IMR-90 (cell line): ENCODE results near the gene ATP5F1B. TPM values are rescaled to one million over a fixed set of nuclear protein-coding genes. Genes with fewer than 3 reads are reported as not detected.

Experiments
- ATAC-seq: fragments of 200-7000 bp; cut with Tn5 transposase; 2 replicates; pipeline ENCODE4 v1.9.1; 2020; ENCODE audit warnings: low read depth, mild to moderate bottlenecking, moderate library complexity
- BruUV-seq: library from RNA; stranded (reverse); fragments of 400-500 nt; replicated peaks from 2 replicates; lab custom pipeline; 2021; lab: Mats Ljungman, UMichigan
- CTCF ChIA-PET: fragments of 300-600 bp; formaldehyde crosslinking; extraction: SDS; loops from one replicate; lab custom pipeline; 2021; ENCODE audit warnings: antibody characterized with exemption; lab: Yijun Ruan, JAX
- POLR2A ChIA-PET: fragments of 300-600 bp; sonication (Branson Sonifier 250); formaldehyde crosslinking; loops from one replicate; lab custom pipeline; 2022; ENCODE audit warnings: antibody characterized with exemption; ENCODE audit not compliant: unreplicated experiment; lab: Charles Lee
- DNase-seq: peaks from one replicate; pipeline ENCODE4 v3.0.0; 2013
- H2AFZ ChIP-seq: replicated peaks from 2 replicates; pipeline ENCODE3; 2013; ENCODE audit warnings: low read length, mild to moderate bottlenecking; ENCODE audit not compliant: poor library complexity
- H2AK5ac ChIP-seq: 2 replicates; pipeline ENCODE4 v1.6.1; 2013; ENCODE audit warnings: low read depth, low read length, inconsistent platforms
- H2AK9ac ChIP-seq: replicated peaks from 2 replicates; pipeline ENCODE3; 2013; ENCODE audit warnings: mild to moderate bottlenecking, low read depth, low read length, moderate library complexity; ENCODE audit not compliant: poor library complexity
- H2BK120ac ChIP-seq: 2 replicates; pipeline ENCODE4 v1.6.1; 2013; ENCODE audit warnings: low read depth, low read length, inconsistent platforms
- H2BK15ac ChIP-seq: 3 replicates; pipeline ENCODE4 v1.6.1; 2013; ENCODE audit warnings: low read depth, low read length, inconsistent platforms
- H2BK20ac ChIP-seq: 2 replicates; pipeline ENCODE4 v1.6.1; 2013; ENCODE audit warnings: low read depth, mild to moderate bottlenecking, inconsistent platforms, low read length, moderate library complexity
- H2BK5ac ChIP-seq: 2 replicates; pipeline ENCODE4 v1.6.1; 2013; ENCODE audit warnings: mild to moderate bottlenecking, low read depth, low read length, inconsistent platforms; ENCODE audit not compliant: poor library complexity, severe bottlenecking
- H3K14ac ChIP-seq: replicated peaks from 2 replicates; pipeline ENCODE4 v1.6.1; 2013; ENCODE audit warnings: low read depth, low read length, inconsistent platforms
- H3K18ac ChIP-seq: 2 replicates; pipeline ENCODE4 v1.6.1; 2013; ENCODE audit warnings: low read depth, low read length, control low read depth
- H3K23ac ChIP-seq: 2 replicates; pipeline ENCODE4 v1.6.1; 2013; ENCODE audit warnings: low read depth, low read length, inconsistent platforms
- H3K27ac ChIP-seq: 2 replicates; pipeline ENCODE4 v1.5.1; 2013; ENCODE audit warnings: mild to moderate bottlenecking, control low read depth, low read length; ENCODE audit not compliant: insufficient read depth
- H3K27me3 ChIP-seq: 2 replicates; pipeline ENCODE4 v1.6.1; 2013; ENCODE audit warnings: low read length; ENCODE audit not compliant: control insufficient read depth, insufficient read depth
- H3K36me3 ChIP-seq: 2 replicates; pipeline ENCODE4 v1.6.1; 2013; ENCODE audit warnings: low read length, mixed read lengths; ENCODE audit not compliant: control insufficient read depth, insufficient read depth
- H3K4ac ChIP-seq: 2 replicates; pipeline ENCODE4 v1.6.1; 2013; ENCODE audit warnings: low read depth, low read length, inconsistent platforms
- H3K4me1 ChIP-seq: 2 replicates; pipeline ENCODE4 v1.6.1; 2013; ENCODE audit warnings: low read length, mixed read lengths; ENCODE audit not compliant: control insufficient read depth, insufficient read depth
- H3K4me2 ChIP-seq: 2 replicates; pipeline ENCODE4 v1.6.1; 2013; ENCODE audit warnings: low read depth, mild to moderate bottlenecking, control low read depth, low read length, moderate library complexity
- H3K4me3 ChIP-seq: 2 replicates; pipeline ENCODE4 v1.5.1; 2013; ENCODE audit warnings: low read depth, mild to moderate bottlenecking, control low read depth, low read length, moderate library complexity; ENCODE audit not compliant: insufficient read depth
- H3K56ac ChIP-seq: 2 replicates; pipeline ENCODE4 v1.6.1; 2013; ENCODE audit warnings: low read length, inconsistent platforms; ENCODE audit not compliant: insufficient read depth; ENCODE audit errors: extremely low read depth
- H3K79me1 ChIP-seq, 2 experiments: 2 replicates each; pipeline ENCODE4 v1.6.1; 2013; ENCODE audit warnings: low read length in 2 of 2, inconsistent platforms in 1 of 2, low read depth in 1 of 2
- H3K9ac ChIP-seq: 2 replicates; pipeline ENCODE4 v1.6.1; 2013; ENCODE audit warnings: low read depth, low read length, control low read depth
- H3K9me1 ChIP-seq: 2 replicates; pipeline ENCODE4 v1.6.1; 2013; ENCODE audit warnings: low read length, inconsistent platforms; ENCODE audit not compliant: insufficient read depth
- H3K9me3 ChIP-seq: 2 replicates; pipeline ENCODE4 v1.6.1; 2013; ENCODE audit warnings: low read length; ENCODE audit not compliant: control insufficient read depth, insufficient read depth
- H4K20me1 ChIP-seq: 2 replicates; pipeline ENCODE4 v1.6.1; 2013; ENCODE audit warnings: low read length, inconsistent platforms; ENCODE audit not compliant: insufficient read depth
- H4K5ac ChIP-seq: 2 replicates; pipeline ENCODE4 v1.6.1; 2013; ENCODE audit warnings: mild to moderate bottlenecking, low read depth, low read length, control low read depth
- H4K8ac ChIP-seq, 2 experiments: 2 replicates each; pipeline ENCODE4 v1.6.1; 2013; ENCODE audit warnings: low read depth in 2 of 2, low read length in 2 of 2, control low read depth in 1 of 2, inconsistent platforms in 1 of 2
- H4K91ac ChIP-seq: 2 replicates; pipeline ENCODE4 v1.6.1; 2013; ENCODE audit warnings: low read depth, low read length, inconsistent platforms; ENCODE audit not compliant: insufficient read depth
- BHLHE40 ChIP-seq: fragments of 150-350 bp; IDR thresholded peaks from 2 replicates; pipeline ENCODE4 v1.6.1; 2016; ENCODE audit warnings: mild to moderate bottlenecking, low read depth, low read length
- CEBPB ChIP-seq: IDR thresholded peaks from 2 replicates; pipeline ENCODE4 v1.6.1; 2012; ENCODE audit warnings: low read depth, low read length, improper control_type of control experiment
- CHD1 ChIP-seq: IDR thresholded peaks from 2 replicates; pipeline ENCODE4 v1.6.1; 2012; ENCODE audit warnings: low read depth, low read length, improper control_type of control experiment
- MAFK ChIP-seq: IDR thresholded peaks from 2 replicates; pipeline ENCODE4 v1.6.1; 2012; ENCODE audit warnings: low read depth, low read length, improper control_type of control experiment
- MXI1 ChIP-seq: IDR thresholded peaks from 2 replicates; pipeline ENCODE4 v1.6.1; 2012; ENCODE audit warnings: low read depth, mild to moderate bottlenecking, low read length, moderate library complexity, borderline replicate concordance
- NFE2L2 ChIP-seq: fragments of 150-350 bp; IDR thresholded peaks from 2 replicates; pipeline ENCODE4 v1.6.1; 2016; ENCODE audit warnings: low read depth, mild to moderate bottlenecking, low read length
- POLR2A ChIP-seq: IDR thresholded peaks from 2 replicates; pipeline ENCODE4 v1.6.1; 2012; ENCODE audit warnings: mild to moderate bottlenecking, low read depth, low read length
- RAD21 ChIP-seq: IDR thresholded peaks from 2 replicates; pipeline ENCODE4 v1.6.1; 2012; ENCODE audit warnings: low read length, improper control_type of control experiment
- RCOR1 ChIP-seq: IDR thresholded peaks from 2 replicates; pipeline ENCODE4 v1.6.1; 2012; ENCODE audit warnings: mild to moderate bottlenecking, low read length, improper control_type of control experiment; ENCODE audit not compliant: insufficient replicate concordance
- RFX5 ChIP-seq: IDR thresholded peaks from 2 replicates; pipeline ENCODE4 v1.8.0; 2012; ENCODE audit warnings: low read depth, mild to moderate bottlenecking, low read length, moderate library complexity
- WGBS, 2 experiments: methylation state at CpG; one replicate each; pipeline versions ENCODE4 v1.1.5 to v1.1.7; 2013; ENCODE audit warnings: missing lambda C conversion rate in 2 of 2; ENCODE audit not compliant: insufficient read length in 1 of 2; ENCODE audit errors: extremely low coverage in 2 of 2; 5-methylcytosine and 5-hydroxymethylcytosine counted together
- dilution Hi-C: fragments of 300-500 bp; cut with HindIII; formaldehyde crosslinking; loops from one replicate; pipeline ENCODE4 v1.14.3; 2018; ENCODE audit warnings: low sequenced_read_pairs; ENCODE audit not compliant: unreplicated experiment
- in situ Hi-C: fragments of 300-500 bp; cut with MboI; formaldehyde crosslinking; loops from 3 replicates; pipeline ENCODE4 v1.14.3; 2019; ENCODE audit warnings: low sequenced_read_pairs, inconsistent platforms, mixed read lengths
- intact Hi-C: fragments of 100-400 bp; cut with micrococcal nuclease; formaldehyde crosslinking; loops from 2 replicates; pipeline ENCODE4 v1.10.0; 2022
- polyA plus RNA-seq, 3 experiments: library from polyadenylated mRNA; depleted of rRNA; stranded (reverse); fragments of >200 nt; gene quantifications; 2 replicates each; pipeline ENCODE4 v1.2.3, GENCODE V29; 2012; ENCODE audit warnings: low replicate concordance in 1 of 3
- total RNA-seq: library from RNA; depleted of rRNA; stranded (reverse); fragments of >200 nt; gene quantifications from 2 replicates; pipeline ENCODE4 v1.2.3, GENCODE V29; 2012
- TF ChIP-seq, protein P1 (sequence below): conservative IDR thresholded peaks from 2 replicates; pipeline ENCODE4 v1.5.1; 2012; ENCODE audit warnings: mild to moderate bottlenecking, low read depth, low read length, improper control_type of control experiment
- TF ChIP-seq, protein P2 (sequence below): fragments of 150-350 bp; IDR thresholded peaks from 2 replicates; pipeline ENCODE4 v1.6.1; 2017; ENCODE audit warnings: mild to moderate bottlenecking, antibody characterized with exemption, low read length, low read depth
- TF ChIP-seq, protein P3 (sequence below): fragments of 150-350 bp; IDR thresholded peaks from 2 replicates; pipeline ENCODE4 v1.6.1; 2016; ENCODE audit warnings: low read depth, mild to moderate bottlenecking, low read length, moderate library complexity, borderline replicate concordance

The ATP5F1B gene
- total and polyA plus RNA-seq, 2 of the 4 experiments (the other 2 are of a cell fraction): 812 to 915 TPM

DNA sequence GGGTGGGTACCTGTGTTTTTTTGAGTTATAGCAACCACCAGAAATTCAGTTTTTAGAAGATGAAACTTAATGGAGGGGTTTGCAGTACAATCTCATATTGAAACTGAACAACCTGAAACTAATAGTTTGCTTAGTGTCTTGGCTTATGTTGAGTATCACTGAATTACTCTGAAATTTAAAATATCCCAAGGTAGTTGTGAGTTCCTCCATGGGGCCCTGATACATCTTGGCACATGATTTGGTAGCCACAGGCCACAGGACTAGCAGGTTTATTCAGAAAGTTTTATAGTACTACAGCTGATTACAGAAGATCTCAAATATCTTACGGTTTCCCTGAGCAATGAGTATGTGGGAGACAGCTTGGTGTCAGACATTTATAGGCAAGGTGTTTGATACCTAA lies 31.9 kb upstream of the ATP5F1B start:
- peaks cover 19% of the 10 kb centered on the region for H3K36me3 ChIP-seq
- H2AFZ ChIP-seq: no peak overlapping the region
- no peak overlapping the region for H4K5ac ChIP-seq
- H2AK5ac ChIP-seq: no peak overlapping the region
- no peak overlapping the region for H3K4me2 ChIP-seq
- in situ Hi-C loops: no loop called here
- H3K18ac ChIP-seq: no peak overlapping the region
- no peak overlapping the region for H3K56ac ChIP-seq
- no peak overlapping the region for H2BK20ac ChIP-seq
- H3K9ac ChIP-seq: no peak overlapping the region; the same call in 1 of the 2 replicates
- CTCF ChIA-PET: interaction anchor here (1.0 kb wide), 1 partner anchor 41 kb away, joined by 3 read pairs; no protein-coding TSS in a partner anchor
- H2AK9ac ChIP-seq: no peak overlapping the region
- DNase-seq: no peak
- no peak overlapping the region for H4K8ac ChIP-seq
- ATAC-seq: no peak
- peaks cover 15% of the 10 kb centered on the region for H3K9me1 ChIP-seq
- peaks cover 0 to 46% of the 10 kb centered on the region in 2 experiments; a peak in 2 of 4 replicates for H3K79me1 ChIP-seq
- no peak overlapping the region for H3K14ac ChIP-seq
- TF ChIP-seq BHLHE40: no peak
- TF ChIP-seq, protein P1, sequence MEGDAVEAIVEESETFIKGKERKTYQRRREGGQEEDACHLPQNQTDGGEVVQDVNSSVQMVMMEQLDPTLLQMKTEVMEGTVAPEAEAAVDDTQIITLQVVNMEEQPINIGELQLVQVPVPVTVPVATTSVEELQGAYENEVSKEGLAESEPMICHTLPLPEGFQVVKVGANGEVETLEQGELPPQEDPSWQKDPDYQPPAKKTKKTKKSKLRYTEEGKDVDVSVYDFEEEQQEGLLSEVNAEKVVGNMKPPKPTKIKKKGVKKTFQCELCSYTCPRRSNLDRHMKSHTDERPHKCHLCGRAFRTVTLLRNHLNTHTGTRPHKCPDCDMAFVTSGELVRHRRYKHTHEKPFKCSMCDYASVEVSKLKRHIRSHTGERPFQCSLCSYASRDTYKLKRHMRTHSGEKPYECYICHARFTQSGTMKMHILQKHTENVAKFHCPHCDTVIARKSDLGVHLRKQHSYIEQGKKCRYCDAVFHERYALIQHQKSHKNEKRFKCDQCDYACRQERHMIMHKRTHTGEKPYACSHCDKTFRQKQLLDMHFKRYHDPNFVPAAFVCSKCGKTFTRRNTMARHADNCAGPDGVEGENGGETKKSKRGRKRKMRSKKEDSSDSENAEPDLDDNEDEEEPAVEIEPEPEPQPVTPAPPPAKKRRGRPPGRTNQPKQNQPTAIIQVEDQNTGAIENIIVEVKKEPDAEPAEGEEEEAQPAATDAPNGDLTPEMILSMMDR: no peak
- TF ChIP-seq, protein P2, sequence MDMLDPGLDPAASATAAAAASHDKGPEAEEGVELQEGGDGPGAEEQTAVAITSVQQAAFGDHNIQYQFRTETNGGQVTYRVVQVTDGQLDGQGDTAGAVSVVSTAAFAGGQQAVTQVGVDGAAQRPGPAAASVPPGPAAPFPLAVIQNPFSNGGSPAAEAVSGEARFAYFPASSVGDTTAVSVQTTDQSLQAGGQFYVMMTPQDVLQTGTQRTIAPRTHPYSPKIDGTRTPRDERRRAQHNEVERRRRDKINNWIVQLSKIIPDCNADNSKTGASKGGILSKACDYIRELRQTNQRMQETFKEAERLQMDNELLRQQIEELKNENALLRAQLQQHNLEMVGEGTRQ: no peak
- TF ChIP-seq CHD1: no peak
- no peak for TF ChIP-seq MXI1
- TF ChIP-seq, protein P3, sequence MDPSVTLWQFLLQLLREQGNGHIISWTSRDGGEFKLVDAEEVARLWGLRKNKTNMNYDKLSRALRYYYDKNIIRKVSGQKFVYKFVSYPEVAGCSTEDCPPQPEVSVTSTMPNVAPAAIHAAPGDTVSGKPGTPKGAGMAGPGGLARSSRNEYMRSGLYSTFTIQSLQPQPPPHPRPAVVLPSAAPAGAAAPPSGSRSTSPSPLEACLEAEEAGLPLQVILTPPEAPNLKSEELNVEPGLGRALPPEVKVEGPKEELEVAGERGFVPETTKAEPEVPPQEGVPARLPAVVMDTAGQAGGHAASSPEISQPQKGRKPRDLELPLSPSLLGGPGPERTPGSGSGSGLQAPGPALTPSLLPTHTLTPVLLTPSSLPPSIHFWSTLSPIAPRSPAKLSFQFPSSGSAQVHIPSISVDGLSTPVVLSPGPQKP: no peak
- TF ChIP-seq RCOR1: no peak
- no peak for TF ChIP-seq POLR2A
- no peak for TF ChIP-seq CEBPB
- TF ChIP-seq MAFK: no peak
- TF ChIP-seq NFE2L2: no peak
- TF ChIP-seq RFX5: no peak
- TF ChIP-seq RAD21: no peak
- H2BK120ac ChIP-seq: no peak overlapping the region
- H3K23ac ChIP-seq: no peak overlapping the region
- peaks cover 93% of the 10 kb centered on the region for H4K20me1 ChIP-seq
- no peak overlapping the region for H2BK15ac ChIP-seq
- intact Hi-C loops: no loop called here
- no peaks in the 10 kb centered on the region for H3K27me3 ChIP-seq
- no TSS peak for BruUV-seq
- no peak overlapping the region for H3K4me3 ChIP-seq
- no peak overlapping the region for H4K91ac ChIP-seq
- POLR2A ChIA-PET: interaction anchor here (0.9 kb wide), 1 partner anchor 10 kb away, joined by 4 read pairs; the partner anchor contains the start of gene PTGES3
- whole genome bisulfite sequencing, 2 experiments: no CpG with 5 or more reads among the region's 1 CpG
- no peak overlapping the region for H3K4ac ChIP-seq
- dilution Hi-C loops: no loop called here
- H3K27ac ChIP-seq: no peak overlapping the region
- no peaks in the 10 kb centered on the region for H3K9me3 ChIP-seq
- peaks cover 4% of the 10 kb centered on the region; the same call in 1 of the 2 replicates for H3K4me1 ChIP-seq
- no peak overlapping the region for H2BK5ac ChIP-seq
